Heart right ventricle (tissue), 16 donors: ENCODE measurements around the gene MYCT1. TPM values are rescaled to one million over a fixed set of nuclear protein-coding genes. Genes with fewer than 3 reads are reported as not detected.

Experiments
- ATAC-seq, 8 donors: fragments of 200-7000 bp; cut with Tn5 transposase; one replicate each; pipeline ENCODE4 v1.9.1; 2020; ENCODE audit warnings: mild to moderate bottlenecking in 8 of 8, moderate library complexity in 8 of 8, moderate number of reproducible peaks in 1 of 8
- DNase-seq, 2 donors: peaks; one replicate each; pipeline ENCODE4 v3.0.0-alpha.2; 2020
- H3K27ac ChIP-seq, 10 donors: fragments of 200-600 bp; sonication (generic) in 2 of 10; one replicate each; pipeline versions ENCODE4 v1.5.0 to v1.8.0; 2020 to 2022; ENCODE audit warnings: mild to moderate bottlenecking in 3 of 10
- H3K27me3 ChIP-seq, 7 donors: fragments of 200-600 bp; one replicate each; pipeline ENCODE4 v1.8.0; 2021 to 2022; ENCODE audit warnings: mild to moderate bottlenecking in 2 of 7
- H3K36me3 ChIP-seq, 9 donors: fragments of 200-600 bp; sonication (generic) in 1 of 9; one replicate each; pipeline versions ENCODE4 v1.5.0 to v1.8.0; 2020 to 2022; ENCODE audit warnings: mild to moderate bottlenecking in 2 of 9
- H3K4me1 ChIP-seq, 9 donors: fragments of 200-600 bp; sonication (generic) in 1 of 9; one replicate each; pipeline versions ENCODE4 v1.5.0 to v1.8.0; 2020 to 2022; ENCODE audit warnings: mild to moderate bottlenecking in 4 of 9
- H3K4me3 ChIP-seq, 10 donors: fragments of 200-600 bp; sonication (generic) in 2 of 10; one replicate each; pipeline versions ENCODE4 v1.5.0 to v1.8.0; 2020 to 2022; ENCODE audit warnings: mild to moderate bottlenecking in 7 of 10, moderate library complexity in 2 of 10
- H3K9me3 ChIP-seq, 11 donors: fragments of 200-600 bp in 10 of 11; sonication (generic) in 2 of 11; one replicate each; pipeline versions ENCODE4 v1.5.0 to v1.8.0; 2013 to 2022; ENCODE audit warnings: mild to moderate bottlenecking in 2 of 11, control low read depth in 1 of 11, moderate library complexity in 1 of 11
- WGBS, 2 donors: extraction: QIAGEN DNeasy Blood & Tissue Kit; methylation state at CpG; one replicate each; pipeline ENCODE4 v1.1.7; 2013; ENCODE audit warnings: inconsistent platforms in 1 of 2; 5-methylcytosine and 5-hydroxymethylcytosine counted together
- intact Hi-C, 10 donors: fragments of 100-400 bp; cut with DNase I; formaldehyde crosslinking; loops; one replicate each; pipeline versions ENCODE4 v1.11.1 to v1.14.2; 2022
- polyA plus RNA-seq, 2 donors: library from polyadenylated mRNA; stranded (reverse); fragments of 200-250 nt; gene quantifications; one replicate each; pipeline ENCODE4 v1.2.3, GENCODE V29; 2013
- total RNA-seq, 10 donors: library from RNA; stranded (reverse); fragmentation: NEBNext Ultra II Directional in 3 of 10; extraction: Animal tissue kit (Norgen Biotek cat#: 25700) in 3 of 10; gene quantifications; one replicate each; pipeline versions ENCODE4 v1.2.1 to v1.2.4, GENCODE V29; 2021 to 2023
- TF ChIP-seq, protein P1 (sequence below), 9 donors: fragments of 200-600 bp; sonication (generic) in 2 of 9; IDR thresholded peaks; one replicate each; pipeline versions ENCODE4 v1.5.0 to v1.8.0; 2021 to 2022; ENCODE audit warnings: antibody characterized with exemption in 9 of 9, mild to moderate bottlenecking in 5 of 9, moderate library complexity in 1 of 9
- donor health status: Arrhythmogenic right ventricular cardiomyopathy.
- donor health status: ischemic (EF 13 %, LVEDD 7.1; RV severe dilation, severe dysfunction).
- donor health status: healthy with polysubstance abuse.
- donor health status: DM: no; HTN: yes; CAD: no.
- donor health status: DM: no; HTN: no; CAD: no.
- donor health status: ischemic (EF 25% LVEDD 6.9; RV normal size, moderate dysfunction).
- donor health status: ischemic (EF 25% LVEDD 5.7; RV mildly dilated, moderate dysfunction).
- donor health status: healthy.
- donor health status: DM: yes; HTN: yes; CAD: no.
- donor health status: Ischemic cardiomyopathy.
- donor health status: ischemic (EF 35%, LVEDD 5.7; RV mildly dilated, moderate dysfunction).
- donor health status: nonischemic (EF 11% LVEDD 7.7; RV severe dilation, severe dysfunction).
- donor health status: DM: yes; HTN: yes; CAD: no.
- donor health status: PGD.
- donor health status: ischemic (EF 29% LVEDD 5.4; RV normal size, mild dysfunction).
- donor health status: nonischemic (EF 23%, LVEDD 6.1; RV moderate dilation, normal function).

Gene MYCT1
- total and polyA plus RNA-seq, 12 donors: 11.0 to 22.6 (median 16.7) TPM

DNA sequence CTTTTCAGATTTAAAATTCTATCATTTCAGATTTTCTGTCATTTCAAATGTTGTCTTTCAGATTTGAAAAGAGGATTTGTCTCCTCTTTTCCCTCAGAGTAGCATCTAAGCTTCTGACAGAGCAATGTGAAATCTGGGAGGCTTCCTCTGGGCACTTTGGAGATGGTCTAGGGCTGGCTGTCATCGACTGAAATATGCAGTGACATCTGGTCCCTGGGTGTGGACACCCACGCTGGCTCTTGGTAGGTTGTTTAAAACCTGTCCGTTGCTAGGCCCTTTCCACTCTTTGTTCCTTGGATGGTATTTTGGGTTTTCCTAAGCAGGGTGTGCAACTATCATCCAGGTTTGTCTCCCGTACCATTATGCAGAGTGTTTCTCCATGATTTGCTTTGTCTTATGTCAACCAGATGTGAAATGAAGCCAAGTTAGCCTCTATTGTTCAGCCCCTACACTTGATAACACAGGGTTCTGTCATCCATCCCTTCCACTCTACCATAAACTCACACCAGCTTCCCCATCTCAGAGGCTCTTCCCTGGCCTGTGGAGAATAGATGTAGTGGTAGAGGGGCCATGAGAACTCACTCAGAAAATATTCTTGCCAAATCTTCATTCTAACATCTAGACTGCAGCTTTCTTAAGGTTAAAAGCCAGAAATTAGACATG is 47.9 kb downstream of the MYCT1 start:
- no peaks in the 10 kb centered on the region for H3K4me1 ChIP-seq
- WGBS, 2 donors: 77 to 92% methylated on average over 4 of the region's 4 CpGs
- H3K27me3 ChIP-seq: no peaks in the 10 kb centered on the region
- no peaks in the 10 kb centered on the region for H3K36me3 ChIP-seq
- DNase-seq: no peak
- no peak overlapping the region for H3K27ac ChIP-seq
- TF ChIP-seq, protein P1, sequence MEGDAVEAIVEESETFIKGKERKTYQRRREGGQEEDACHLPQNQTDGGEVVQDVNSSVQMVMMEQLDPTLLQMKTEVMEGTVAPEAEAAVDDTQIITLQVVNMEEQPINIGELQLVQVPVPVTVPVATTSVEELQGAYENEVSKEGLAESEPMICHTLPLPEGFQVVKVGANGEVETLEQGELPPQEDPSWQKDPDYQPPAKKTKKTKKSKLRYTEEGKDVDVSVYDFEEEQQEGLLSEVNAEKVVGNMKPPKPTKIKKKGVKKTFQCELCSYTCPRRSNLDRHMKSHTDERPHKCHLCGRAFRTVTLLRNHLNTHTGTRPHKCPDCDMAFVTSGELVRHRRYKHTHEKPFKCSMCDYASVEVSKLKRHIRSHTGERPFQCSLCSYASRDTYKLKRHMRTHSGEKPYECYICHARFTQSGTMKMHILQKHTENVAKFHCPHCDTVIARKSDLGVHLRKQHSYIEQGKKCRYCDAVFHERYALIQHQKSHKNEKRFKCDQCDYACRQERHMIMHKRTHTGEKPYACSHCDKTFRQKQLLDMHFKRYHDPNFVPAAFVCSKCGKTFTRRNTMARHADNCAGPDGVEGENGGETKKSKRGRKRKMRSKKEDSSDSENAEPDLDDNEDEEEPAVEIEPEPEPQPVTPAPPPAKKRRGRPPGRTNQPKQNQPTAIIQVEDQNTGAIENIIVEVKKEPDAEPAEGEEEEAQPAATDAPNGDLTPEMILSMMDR (IDR thresholded peaks at IDR 0.05): no peak
- H3K9me3 ChIP-seq: no peaks in the 10 kb centered on the region
- no peak overlapping the region for H3K4me3 ChIP-seq
- no peak for ATAC-seq
- intact Hi-C loops: no loop called here

DNA sequence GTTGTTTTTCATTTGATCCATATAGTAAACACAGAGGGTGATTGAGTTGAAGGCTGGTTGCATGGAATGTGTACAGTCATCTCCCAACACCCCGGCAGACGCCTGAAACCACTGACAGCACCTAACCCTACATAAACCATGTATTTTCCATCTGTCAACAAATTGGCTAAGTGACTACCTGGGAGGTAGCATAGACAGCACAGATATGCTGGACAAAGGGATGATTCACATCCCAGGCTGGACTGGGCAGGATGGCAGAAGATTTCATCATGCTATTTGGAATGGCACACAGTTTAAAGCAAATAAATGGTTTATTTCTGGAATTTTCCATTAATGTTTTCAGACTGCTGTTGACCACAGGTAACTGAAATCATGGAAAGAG is 48.5 kb downstream of the MYCT1 start:
- no peak for DNase-seq
- H3K27me3 ChIP-seq: no peaks in the 10 kb centered on the region
- H3K36me3 ChIP-seq: no peaks in the 10 kb centered on the region
- no peak overlapping the region for H3K4me3 ChIP-seq
- no peak for ATAC-seq
- H3K27ac ChIP-seq: no peak overlapping the region
- intact Hi-C loops: no loop called here
- H3K4me1 ChIP-seq: no peaks in the 10 kb centered on the region
- 60 to 68% methylated on average over 2 of the region's 2 CpGs for WGBS, 2 donors
- no peaks in the 10 kb centered on the region for H3K9me3 ChIP-seq
- TF ChIP-seq, protein P1 (IDR thresholded peaks at IDR 0.05): no peak

DNA sequence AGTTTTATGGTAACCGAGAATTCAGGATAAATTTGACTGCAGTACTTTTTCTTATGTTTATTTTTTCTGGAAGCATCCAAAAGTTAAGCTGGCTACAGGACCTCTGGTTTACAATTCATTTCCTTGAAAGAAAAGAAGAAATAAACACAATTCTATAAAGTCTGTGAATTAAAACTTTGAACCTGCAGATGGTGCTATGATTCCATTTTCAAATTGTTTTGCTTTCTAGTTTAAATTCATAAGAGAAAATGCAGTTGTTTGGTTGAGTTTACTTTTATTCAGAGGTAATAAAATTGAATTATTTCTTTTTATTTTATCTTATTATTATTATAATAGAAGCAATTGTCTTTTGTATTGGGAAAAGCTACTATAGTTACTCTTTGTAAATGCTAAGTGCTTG is 51.1 kb downstream of the MYCT1 start:
- ATAC-seq (no peak), DNase-seq (no peak)
- TF ChIP-seq, protein P1 (IDR thresholded peaks at IDR 0.05): peak in 2 of 9 donors; percentile 23 to 36
- H3K27me3 ChIP-seq: no peaks in the 10 kb centered on the region
- no peaks in the 10 kb centered on the region for H3K9me3 ChIP-seq
- no peaks in the 10 kb centered on the region for H3K4me1 ChIP-seq
- no peak overlapping the region for H3K4me3 ChIP-seq
- H3K27ac ChIP-seq: no peak overlapping the region
- no peaks in the 10 kb centered on the region for H3K36me3 ChIP-seq
- intact Hi-C loops: no loop called here
- WGBS, 2 donors: 46 to 63% methylated on average over 1 of the region's 1 CpG

DNA sequence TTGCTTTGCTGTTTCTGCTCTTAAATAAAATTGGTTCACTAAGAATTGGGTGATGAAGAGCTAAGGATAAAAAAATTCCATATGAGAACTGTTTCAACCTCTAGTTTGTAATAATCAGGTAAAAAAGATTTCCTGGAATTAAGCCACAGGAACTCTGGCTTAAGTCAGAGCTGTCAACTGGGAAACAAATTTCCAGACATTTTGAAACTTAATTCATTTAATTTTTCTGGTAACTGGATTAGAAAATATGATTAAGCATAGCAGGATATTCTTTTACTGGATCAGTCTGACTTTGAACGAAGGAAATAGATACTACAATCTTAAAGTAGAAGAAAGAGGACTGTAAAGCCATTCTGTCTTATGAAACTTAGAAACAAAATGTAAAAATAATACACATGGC is 51.6 kb downstream of the MYCT1 start:
- no peaks in the 10 kb centered on the region for H3K27me3 ChIP-seq
- no peaks in the 10 kb centered on the region for H3K36me3 ChIP-seq
- intact Hi-C loops: no loop called here
- ATAC-seq: no peak
- H3K4me1 ChIP-seq: no peaks in the 10 kb centered on the region
- TF ChIP-seq, protein P1 (IDR thresholded peaks at IDR 0.05): no peak
- 59 to 68% methylated on average over 1 of the region's 1 CpG for WGBS, 2 donors
- no peak for DNase-seq
- H3K4me3 ChIP-seq: no peak overlapping the region
- no peak overlapping the region for H3K27ac ChIP-seq
- no peaks in the 10 kb centered on the region for H3K9me3 ChIP-seq
